Activated CD4-positive, CD25-positive, alpha-beta regulatory T cell treated with anti-CD3 and anti-CD28 coated beads, Interleukin-2, amount 50 U/mL, for 24 hours (primary cell): ENCODE results near the gene FUZ.
A peak's percentile ranks its signal among the peaks of the same experiment; 100 is the strongest.

Experiments
- ATAC-seq, 2 donors: fragments of 150-1000 bp; cut with Tn5 transposase; one replicate each; pipeline ENCODE4 v1.10.0; 2021; ENCODE audit warnings: mild to moderate bottlenecking in 1 of 2, moderate library complexity in 1 of 2

The FUZ gene

DNA sequence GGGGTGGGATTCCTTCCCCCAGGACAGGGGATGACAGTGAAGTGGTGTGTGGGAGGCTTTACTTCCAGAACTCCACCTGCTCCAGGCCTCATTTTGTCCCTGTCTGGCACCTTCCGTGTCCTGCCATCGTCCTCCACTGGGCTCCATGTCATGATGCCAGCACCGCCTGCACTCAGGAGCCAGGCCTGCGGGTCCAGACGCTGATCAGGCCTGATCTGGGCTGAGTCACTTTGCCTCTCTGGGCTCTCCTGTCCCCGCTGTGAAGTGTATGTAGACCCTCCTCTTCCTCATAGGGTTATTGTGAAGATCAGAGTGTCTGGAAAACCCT, 9.6 kb downstream of the FUZ start:
- ATAC-seq = no peak

DNA sequence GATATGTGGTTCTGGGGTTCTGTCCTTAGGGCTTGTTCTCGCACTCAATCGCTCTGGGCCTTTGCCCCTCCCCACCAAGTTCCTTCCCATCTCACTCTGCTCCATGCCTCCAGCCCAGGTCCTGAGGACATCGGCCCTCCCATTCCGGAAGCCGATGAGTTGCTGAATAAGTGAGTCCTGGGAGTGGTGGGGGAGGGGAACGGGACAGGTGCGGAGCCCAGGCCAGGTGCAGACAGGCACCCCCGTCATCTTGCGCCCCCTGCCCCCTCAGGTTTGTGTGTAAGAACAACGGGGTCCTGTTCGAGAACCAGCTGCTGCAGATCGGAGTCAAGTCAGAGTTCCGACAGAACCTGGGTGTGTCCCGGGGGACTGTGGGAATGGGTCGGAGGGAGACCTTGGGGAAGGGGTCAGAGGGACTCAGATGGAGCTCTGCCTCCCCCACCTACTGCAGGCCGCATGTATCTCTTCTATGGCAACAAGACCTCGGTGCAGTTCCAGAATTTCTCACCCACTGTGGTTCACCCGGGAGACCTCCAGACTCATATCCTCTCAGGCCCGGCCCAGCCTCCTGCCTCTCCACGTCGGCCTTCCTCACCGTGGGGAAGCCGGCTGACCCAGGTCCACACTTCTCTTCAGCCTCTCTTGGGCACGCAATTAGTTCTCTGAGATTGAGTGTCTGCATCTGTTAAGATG, 10.1 kb downstream of the FUZ start:
- ATAC-seq = no peak

DNA sequence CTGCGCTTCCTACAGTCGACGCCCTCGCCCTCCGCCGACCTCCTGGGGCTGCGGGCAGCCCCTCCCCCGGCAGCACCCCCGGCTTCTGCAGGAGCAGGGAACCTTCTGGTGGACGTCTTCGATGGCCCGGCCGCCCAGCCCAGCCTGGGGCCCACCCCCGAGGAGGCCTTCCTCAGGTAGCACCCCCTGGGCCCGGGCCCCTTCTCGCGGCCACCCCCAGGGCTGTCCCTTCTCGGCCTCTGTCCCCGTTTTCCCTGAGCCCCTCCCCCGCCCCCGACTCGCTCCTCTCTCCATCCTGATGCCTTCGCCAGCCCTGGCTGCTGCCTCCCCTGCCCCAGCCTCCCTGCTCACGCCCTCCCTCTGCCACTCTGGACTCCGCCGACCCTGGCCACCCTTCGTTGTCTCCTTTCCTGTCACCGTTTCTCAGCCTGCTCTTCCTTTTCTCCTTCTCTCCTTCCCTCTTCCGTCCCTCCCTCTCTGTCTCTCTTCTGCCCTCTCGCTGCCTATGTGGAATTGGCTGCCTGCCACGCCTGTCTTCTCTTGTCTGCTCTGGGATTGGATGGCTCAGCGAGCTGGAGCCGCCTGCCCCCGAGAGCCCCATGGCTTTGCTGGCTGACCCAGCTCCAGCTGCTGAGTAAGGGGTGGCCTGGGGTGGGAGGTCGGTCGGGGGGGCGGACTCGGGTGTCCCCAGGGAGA, 11.0 kb downstream of the FUZ start:
- no peak for ATAC-seq

DNA sequence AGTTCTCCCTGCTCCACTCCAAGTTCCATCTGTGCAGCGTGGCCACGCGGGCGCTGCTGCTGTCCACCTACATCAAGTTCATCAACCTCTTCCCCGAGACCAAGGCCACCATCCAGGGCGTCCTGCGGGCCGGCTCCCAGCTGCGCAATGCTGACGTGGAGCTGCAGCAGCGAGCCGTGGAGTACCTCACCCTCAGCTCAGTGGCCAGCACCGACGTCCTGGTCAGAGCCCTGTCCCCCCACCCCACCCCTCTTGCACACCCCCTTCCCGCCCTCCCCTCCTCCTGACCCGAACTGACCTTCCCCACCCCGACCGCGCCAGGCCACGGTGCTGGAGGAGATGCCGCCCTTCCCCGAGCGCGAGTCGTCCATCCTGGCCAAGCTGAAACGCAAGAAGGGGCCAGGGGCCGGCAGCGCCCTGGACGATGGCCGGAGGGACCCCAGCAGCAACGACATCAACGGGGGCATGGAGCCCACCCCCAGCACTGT, 11.6 kb downstream of the FUZ start:
- ATAC-seq = no peak

DNA sequence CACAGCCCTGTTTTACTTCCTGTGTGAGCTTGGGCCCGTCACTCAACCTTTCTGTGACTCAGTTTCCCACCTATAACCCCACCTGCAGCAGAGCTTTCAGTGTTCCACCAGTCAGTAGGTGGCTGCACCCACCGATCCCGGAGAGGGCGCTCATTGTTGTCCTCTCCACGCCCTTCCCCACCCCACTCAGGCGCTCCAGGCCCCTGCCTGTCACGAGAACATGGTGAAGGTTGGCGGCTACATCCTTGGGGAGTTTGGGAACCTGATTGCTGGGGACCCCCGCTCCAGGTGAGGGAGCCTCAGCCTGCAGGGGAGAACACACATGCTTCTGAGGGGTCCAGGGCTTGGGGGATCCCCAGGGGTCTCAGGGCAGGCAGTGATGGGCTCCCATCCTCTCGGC, 12.3 kb downstream of the FUZ start:
- no peak for ATAC-seq

DNA sequence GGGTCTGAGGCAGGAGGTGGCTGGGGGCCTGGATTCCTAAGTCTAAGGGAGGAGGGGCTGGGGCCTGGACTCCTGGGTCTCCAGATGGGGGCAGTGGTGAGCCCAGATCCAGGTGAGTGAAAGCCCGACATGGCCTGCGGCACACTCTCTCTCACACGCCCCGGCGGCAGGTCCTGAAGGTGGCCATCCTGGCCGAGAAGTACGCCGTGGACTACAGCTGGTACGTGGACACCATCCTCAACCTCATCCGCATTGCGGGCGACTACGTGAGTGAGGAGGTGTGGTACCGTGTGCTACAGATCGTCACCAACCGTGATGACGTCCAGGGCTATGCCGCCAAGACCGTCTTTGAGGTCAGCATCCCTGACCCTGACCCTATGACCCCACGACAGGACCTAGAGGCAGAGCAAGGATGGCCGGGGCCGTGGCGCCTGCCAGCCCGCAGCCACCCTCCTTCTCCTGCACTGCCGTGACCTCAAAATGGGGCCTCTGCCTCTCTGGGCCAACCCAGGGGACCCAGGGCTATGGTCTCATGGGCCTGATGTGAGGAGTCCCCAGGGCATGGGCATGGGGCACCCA, 13.2 kb downstream of the FUZ start:
- ATAC-seq = no peak

DNA sequence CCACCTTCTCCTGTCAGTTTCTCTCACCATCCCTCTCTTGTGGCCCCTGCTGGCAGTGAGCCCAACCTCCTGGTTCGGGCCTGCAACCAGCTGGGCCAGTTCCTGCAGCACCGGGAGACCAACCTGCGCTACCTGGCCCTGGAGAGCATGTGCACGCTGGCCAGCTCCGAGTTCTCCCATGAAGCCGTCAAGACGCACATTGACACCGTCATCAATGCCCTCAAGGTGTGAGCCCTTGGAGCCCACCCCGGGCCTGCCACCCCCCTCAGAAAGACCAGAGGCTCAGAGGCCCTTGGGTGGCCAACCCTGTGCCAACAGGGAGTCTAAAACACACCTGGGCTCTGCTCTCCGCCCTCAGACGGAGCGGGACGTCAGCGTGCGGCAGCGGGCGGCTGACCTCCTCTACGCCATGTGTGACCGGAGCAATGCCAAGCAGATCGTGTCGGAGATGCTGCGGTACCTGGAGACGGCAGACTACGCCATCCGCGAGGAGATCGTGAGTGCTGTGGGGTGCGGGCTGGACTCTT, 13.8 kb downstream of the FUZ start:
- no peak for ATAC-seq

DNA sequence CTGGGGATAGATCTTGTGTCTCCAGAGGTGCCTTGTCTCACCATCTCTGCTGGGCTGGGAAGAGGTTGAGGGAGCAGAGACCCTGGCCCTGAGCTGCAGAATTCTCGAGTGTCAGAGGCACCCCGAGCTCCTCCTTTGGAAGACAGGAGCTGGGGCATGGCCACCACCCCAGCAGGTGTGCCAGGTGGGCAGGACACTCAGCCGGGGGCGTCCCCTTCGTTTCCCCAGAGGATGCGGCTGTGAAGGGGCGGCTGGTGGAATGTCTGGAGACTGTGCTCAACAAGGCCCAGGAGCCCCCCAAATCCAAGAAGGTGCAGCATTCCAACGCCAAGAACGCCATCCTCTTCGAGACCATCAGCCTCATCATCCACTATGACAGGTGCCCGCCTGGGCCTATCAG, 14.5 kb downstream of the FUZ start:
- ATAC-seq = no peak

DNA sequence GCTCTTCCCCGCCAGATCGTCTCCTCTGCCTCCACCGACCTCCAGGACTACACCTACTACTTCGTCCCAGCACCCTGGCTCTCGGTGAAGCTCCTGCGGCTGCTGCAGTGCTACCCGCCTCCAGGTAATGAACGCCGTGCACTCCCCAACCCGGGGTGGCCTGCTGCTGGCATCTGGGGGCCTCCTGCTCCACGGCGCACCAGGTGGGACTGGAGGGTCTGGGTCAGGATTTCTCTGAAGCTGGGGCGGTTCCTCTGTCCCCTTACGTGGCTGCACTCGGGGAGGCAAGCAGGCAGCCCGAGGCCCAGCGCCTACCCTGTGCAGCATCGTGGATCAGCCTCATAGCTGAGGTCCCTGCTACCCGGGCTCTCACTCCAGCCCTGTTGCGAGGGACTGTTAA, 17.5 kb downstream of the FUZ start:
- ATAC-seq = no peak

DNA sequence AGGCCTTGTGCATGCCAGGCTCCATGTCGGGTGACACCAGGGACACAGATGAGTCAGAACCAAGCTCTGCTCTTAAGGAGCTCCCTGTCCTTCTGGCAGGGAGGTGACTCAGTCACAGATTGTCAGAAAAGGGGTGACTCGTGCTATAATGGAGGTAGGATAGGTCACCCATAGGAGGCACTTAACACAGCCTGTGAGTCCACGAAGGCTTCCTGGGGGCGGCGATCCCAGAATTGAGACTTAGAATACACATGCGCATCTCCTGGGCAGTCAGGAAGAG, 19.6 kb downstream of the FUZ start:
- peak; percentile 93 to 97 for ATAC-seq

DNA sequence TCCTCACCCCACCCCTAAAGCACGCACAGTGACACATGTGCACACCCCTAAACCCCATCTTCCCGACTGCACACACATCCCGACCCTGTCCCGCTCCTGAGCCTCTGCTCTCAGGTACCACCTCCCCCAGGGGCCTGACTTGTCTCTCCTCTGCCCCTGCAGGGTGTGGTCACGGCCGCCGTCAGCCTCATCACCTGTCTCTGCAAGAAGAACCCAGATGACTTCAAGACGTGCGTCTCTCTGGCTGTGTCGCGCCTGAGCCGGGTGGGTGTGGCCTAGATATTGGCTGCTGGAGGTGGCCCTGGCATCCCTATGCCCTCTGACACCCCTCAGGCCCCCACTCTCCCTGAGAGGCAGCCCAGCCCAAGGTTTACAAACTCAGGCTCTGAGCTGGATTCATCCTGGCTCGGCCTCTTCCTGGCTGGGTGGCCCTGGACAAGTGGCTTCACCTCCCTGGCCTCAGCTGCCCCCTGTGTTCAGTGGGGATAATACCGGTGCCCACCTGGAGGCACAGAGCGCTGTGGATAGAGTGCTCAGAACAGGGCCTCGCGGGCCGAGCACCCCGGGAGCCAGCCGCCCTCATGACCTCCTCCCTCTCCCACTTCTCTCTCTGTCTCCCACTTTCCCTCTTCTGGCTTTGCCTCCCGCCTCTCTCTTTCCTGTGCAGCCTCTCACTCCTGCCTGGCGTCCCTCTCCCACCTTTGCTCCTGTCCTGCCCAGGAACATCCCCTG, 20.1 kb downstream of the FUZ start:
- ATAC-seq = no peak

DNA sequence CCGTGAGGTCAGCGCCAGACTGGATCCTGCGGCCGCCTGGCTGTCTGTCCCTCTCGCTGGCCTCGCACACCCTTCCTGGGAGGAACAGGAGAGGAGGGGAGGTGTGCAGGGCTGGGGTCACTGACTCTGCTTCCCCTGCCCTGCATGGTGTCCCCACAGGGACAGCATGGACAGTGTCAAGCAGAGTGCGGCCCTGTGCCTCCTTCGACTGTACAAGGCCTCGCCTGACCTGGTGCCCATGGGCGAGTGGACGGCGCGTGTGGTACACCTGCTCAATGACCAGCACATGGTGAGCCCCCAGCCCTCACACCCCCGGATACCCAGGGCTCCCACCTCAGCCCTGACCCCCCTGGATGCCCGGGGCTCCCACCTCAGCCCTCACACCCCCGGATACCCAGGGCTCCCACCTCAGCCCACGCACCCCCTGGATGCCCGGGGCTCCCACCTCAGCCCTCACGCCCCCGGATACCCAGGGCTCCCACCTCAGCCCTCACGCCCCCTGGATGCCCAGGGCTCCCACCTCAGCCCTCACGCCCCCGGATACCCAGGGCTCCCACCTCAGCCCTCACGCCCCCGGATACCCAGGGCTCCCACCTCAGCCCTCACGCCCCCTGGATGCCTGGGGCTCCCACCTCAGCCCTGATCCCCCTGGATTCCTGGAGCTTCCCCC, 21.2 kb downstream of the FUZ start:
- ATAC-seq = no peak

DNA sequence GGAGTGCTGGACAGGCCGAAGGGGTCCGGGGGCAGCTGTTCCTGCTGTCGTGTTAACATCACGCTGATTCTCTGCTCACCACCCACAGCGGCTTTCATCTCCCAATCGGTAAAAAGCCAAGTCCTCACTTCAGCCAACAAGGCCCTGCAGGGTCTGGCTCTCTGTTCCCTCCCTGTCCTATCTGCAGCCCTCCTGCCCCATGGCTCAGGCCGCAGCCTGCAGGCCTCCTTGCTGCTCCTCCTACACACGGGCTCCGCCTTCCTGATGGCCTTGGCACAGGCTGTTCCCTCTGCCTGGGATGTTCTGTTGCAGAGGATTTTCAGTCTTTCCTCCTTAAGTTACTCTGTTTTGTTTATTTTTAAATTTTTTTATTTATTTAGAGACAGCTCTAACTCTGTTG, 22.2 kb downstream of the FUZ start:
- no peak for ATAC-seq

DNA sequence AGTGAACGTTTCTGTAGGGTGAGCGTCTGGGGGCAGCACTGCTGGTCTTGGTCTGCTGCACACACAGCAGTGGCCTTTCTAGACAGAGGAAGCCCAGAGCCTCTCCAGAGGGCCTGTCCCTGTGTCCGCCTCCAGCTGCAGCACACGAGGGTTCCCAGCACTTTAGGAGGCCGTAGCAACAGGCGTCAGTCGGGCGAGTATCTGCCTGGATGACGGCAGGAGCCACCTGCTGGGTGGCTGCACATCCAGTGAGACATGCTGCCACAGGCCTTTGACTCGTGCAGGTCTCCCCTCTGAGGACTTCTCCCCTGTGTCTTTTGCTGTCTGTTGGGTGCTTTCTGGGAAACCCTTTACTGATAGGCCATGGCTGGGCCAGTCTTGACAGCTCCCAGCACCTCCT, 24.2 kb downstream of the FUZ start:
- ATAC-seq = no peak

DNA sequence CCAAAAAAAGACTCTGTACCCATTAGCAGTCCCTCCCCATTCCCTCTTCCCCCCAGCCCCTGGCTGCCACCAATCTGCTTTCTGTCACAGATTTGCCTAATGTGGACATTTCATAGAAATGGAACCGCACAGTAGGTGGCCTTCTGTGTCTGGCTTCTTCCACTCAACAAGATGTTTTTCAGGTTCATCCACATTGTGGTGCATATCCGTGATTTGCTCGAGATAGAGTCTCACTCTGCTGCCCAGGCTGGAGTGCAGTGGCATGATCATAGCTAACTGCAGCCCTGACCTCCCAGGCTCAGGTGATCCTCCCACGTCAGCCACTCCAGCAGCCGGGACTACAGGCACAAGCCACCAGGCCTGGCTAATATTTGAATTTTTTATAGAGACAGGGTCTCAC, 25.3 kb downstream of the FUZ start:
- ATAC-seq = no peak

DNA sequence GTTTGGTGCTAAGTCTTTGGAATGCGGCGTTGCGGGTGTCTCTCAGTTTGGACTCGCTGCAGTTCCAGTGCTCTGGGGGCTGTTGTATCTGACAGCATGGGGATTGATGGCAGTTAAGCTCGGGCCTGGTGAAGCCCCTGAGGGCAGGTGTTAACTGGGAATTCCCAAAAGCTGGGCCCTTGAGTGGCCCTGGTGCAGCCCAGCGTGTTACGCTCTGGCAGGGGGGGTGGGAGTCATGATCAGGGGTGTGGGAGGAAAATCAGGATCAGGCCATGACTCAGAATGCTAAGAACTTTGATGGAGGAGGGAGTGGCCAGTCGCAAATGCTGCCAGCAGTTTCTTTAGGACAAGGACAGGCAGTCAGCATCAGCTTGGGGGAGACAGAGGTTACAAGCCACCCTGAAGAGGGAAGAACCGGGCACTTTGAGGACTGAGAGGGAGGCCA, 26.7 kb downstream of the FUZ start:
- ATAC-seq = no peak

DNA sequence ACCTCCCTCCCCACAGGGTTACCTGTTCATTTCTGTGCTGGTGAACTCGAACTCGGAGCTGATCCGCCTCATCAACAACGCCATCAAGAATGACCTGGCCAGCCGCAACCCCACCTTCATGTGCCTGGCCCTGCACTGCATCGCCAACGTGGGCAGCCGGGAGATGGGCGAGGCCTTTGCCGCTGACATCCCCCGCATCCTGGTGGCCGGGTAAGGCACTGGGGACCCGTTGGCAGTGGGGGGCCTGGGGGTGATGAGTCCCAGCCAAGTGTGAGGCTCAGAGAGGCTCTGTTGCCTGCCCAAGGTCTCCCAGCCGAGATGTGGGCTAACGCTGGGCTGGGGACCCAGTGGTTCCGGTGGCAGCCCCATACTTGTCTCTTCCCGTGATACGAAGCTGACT, 30.6 kb downstream of the FUZ start:
- ATAC-seq = no peak

DNA sequence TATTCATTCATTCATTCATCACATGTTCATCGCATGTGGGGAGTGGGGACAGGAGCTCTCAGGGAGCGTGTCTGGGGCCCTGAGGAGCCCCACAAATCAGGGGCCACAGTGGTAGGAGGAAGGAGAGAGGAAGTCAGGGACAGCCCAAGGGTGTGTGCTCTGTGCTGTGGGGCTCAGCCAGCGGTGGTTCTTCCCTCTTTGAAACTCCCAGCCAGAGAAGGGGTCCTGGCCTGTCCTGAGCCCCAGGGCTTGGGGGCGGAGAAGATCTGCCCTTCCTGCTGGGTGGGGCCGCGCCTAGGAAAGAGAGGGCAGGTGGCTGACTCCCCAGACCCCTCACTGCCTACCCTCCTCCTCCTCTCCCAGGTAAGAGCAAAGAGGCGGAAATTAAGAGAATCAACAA, 31.7 kb downstream of the FUZ start:
- no peak for ATAC-seq

DNA sequence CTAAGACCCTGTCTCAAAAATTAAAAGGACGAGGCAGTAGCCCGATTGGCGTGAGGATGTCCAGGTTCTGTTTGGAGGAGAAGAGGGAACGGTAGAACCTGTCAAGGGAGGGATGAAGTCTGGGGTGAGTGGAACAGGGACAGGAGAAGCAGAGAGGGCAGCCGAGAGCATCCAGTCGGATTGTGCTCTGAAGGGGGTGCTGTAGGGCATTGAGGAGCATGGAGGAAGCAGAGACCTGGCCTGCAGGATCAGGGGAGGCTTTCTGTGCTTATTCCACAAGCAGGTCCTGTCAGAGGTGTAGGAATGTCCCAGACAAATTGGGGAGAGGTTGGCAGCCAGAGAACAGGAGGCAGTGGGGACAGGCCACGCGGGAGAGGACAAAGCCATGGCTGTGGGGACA, 32.2 kb downstream of the FUZ start:
- ATAC-seq = no peak

DNA sequence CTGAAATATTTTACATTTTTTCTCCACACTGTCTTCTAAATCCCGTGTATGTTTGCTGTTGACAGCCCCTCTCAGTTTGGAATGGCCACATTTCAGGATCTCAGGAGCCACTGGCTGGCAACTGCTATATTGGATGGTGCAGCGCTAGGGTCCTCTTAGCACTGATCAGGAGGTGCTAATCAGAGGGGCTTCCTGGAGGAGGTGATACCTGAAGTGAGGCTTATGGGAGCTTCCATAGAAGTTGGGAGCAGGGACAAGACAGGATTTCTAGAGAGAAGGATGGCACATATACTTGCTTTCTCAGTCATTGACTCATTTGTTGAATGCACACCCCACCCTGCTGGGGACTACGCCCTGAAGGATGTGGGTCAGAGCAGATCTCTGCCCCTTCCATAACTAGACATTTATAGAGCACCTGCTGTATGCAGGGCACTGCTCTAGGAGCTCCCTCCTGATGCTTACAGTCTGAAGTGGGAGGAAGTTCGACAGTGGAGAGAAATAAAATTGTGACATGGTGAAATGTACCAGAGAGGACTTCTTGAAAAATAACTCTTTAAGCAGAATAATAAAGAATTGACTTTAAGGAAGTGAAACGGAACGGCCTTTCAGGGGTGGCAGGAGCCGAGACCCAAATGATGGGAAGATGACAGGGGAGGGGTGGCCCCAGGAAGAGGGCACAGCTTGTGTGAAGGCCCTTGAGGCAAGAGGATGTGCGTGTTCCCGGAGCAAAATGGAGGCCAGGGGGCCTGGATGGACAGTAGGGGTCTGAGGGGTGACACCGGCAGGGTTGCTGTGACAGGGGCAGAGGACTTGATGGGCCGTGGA, 33.1 kb downstream of the FUZ start:
- ATAC-seq = no peak

DNA sequence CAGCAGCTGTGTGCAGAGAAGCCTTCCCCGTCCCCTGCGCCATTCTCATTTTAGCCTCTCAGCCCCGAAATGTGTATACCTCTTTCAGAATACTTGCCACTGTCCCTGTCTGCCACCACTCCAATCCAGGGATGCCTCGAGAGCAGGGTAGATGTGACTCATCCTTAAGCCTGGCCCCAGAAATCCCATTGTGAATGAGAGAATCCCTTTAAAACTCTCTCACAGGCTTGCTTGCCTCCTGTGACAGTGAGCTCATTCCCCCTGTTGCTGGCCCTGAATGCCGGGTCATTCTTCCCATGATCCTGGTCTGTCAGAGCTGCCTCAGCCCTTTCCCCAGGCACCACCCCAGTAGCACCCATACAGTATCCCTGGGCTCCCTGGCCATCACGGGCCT, 36.7 kb downstream of the FUZ start:
- no peak for ATAC-seq

DNA sequence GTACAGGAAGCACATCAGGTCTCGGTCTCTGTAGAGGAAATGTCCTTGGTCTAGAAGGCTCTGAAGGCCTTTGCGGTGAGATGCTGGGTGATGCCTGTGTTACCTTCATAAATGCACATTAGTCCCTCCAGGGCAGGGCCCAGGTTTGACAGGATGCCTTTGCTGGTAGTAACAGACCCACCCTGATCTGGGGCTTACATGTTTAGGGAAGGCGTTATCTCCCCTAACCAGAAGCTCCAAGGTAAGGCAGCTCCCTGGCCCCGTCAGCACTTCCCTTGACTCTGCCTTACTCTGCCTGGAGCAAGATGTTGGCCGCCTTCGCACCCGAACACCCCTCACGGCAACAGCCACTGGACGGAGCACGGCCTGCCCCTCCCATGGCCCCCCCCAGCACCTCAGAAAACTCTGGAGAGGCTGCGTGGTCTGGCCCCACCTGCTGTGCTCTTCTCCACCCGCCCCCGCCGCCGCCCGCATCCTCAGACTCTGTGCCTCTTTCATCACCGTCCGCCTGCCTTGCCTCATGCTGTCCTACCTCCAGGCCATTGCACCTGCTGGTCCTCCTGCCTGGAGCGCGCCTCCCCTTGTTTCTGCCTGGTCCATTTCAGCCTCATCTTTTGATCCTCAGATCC, 37.2 kb downstream of the FUZ start:
- ATAC-seq = no peak
